ENCODE results near the gene SLBP. TPM values are rescaled to one million over a fixed set of nuclear protein-coding genes. Genes with fewer than 3 reads are reported as not detected.

SLBP gene
- total RNA-seq, 1 donor from 2014 or later = 23.5 TPM

- Histone ChIP-seq H3K9ac (ENCODE audit: low read depth in 1 of 3, low read length in 3 of 3) (no peak overlapping the region), H3K9me3 (ENCODE audit: control insufficient read depth in 3 of 3, low read length in 3 of 3) (no peaks in the 10 kb centered on the region), H3K4me1 (ENCODE audit: control insufficient read depth in 3 of 3, insufficient read depth in 3 of 3, low read length in 3 of 3) (peaks cover 13 to 27% (median 18%) of the 10 kb centered on the region in 3 donors), H3K4me3 (ENCODE audit: low read length in 3 of 3) (no peak overlapping the region), H3K27ac (ENCODE audit: low read depth, low read length) (no peak overlapping the region), H3K36me3 (ENCODE audit: control insufficient read depth in 3 of 3, insufficient read depth in 3 of 3, low read length in 3 of 3) (peaks cover 12 to 34% (median 13%) of the 10 kb centered on the region in 3 donors), H3K27me3 (ENCODE audit: control insufficient read depth in 3 of 3, insufficient read depth in 3 of 3, low read length in 3 of 3) (no peaks in the 10 kb centered on the region)
Measured at GRCh38 chr4:1730532-1731135, 18.5 kb upstream of the SLBP start.

- no peaks in the 10 kb centered on the region for H3K9me3 ChIP-seq (ENCODE audit: control insufficient read depth in 3 of 3, low read length in 3 of 3)
- H3K27me3 ChIP-seq (ENCODE audit: control insufficient read depth in 3 of 3, insufficient read depth in 3 of 3, low read length in 3 of 3) = no peaks in the 10 kb centered on the region
- H3K27ac ChIP-seq (ENCODE audit: low read depth, low read length) = no peak overlapping the region
- peak overlapping the region in 2 of 3 donors; percentile 40 to 57 for H3K9ac ChIP-seq (ENCODE audit: low read depth in 1 of 3, low read length in 3 of 3)
- H3K36me3 ChIP-seq (ENCODE audit: control insufficient read depth in 3 of 3, insufficient read depth in 3 of 3, low read length in 3 of 3) = peaks cover 10 to 39% (median 12%) of the 10 kb centered on the region in 3 donors
- peak overlapping the region in 1 of 3 donors; percentile 41 for H3K4me3 ChIP-seq (ENCODE audit: low read length in 3 of 3)
- peaks cover 13 to 27% (median 18%) of the 10 kb centered on the region in 3 donors for H3K4me1 ChIP-seq (ENCODE audit: control insufficient read depth in 3 of 3, insufficient read depth in 3 of 3, low read length in 3 of 3)
Measured at GRCh38 chr4:1728061-1728980, 16.2 kb upstream of the SLBP start.

GRCh38 chr4:1727117-1728031 is 15.3 kb upstream of the SLBP start:
- peak overlapping the region in 1 of 3 donors; percentile 41 for H3K4me3 ChIP-seq (ENCODE audit: low read length in 3 of 3)
- no peak overlapping the region for H3K27ac ChIP-seq (ENCODE audit: low read depth, low read length)
- H3K36me3 ChIP-seq (ENCODE audit: control insufficient read depth in 3 of 3, insufficient read depth in 3 of 3, low read length in 3 of 3) = peaks cover 7 to 35% (median 8%) of the 10 kb centered on the region in 3 donors

GRCh38 chr4:1726146-1726934 is 14.2 kb upstream of the SLBP start:
- H3K9ac ChIP-seq (ENCODE audit: low read depth in 1 of 3, low read length in 3 of 3) = peak overlapping the region in 1 of 3 donors; percentile 16
- no peaks in the 10 kb centered on the region for H3K27me3 ChIP-seq (ENCODE audit: control insufficient read depth in 3 of 3, insufficient read depth in 3 of 3, low read length in 3 of 3)
- H3K27ac ChIP-seq (ENCODE audit: low read depth, low read length) = no peak overlapping the region
- H3K36me3 ChIP-seq (ENCODE audit: control insufficient read depth in 3 of 3, insufficient read depth in 3 of 3, low read length in 3 of 3) = peaks cover 6 to 30% (median 6%) of the 10 kb centered on the region in 3 donors
- H3K9me3 ChIP-seq (ENCODE audit: control insufficient read depth in 3 of 3, low read length in 3 of 3) = no peaks in the 10 kb centered on the region
- peaks cover 22 to 39% (median 29%) of the 10 kb centered on the region in 3 donors for H3K4me1 ChIP-seq (ENCODE audit: control insufficient read depth in 3 of 3, insufficient read depth in 3 of 3, low read length in 3 of 3)
- H3K4me3 ChIP-seq (ENCODE audit: low read length in 3 of 3) = no peak overlapping the region

More at GRCh38 chr4:1727117-1728031, 15.3 kb upstream of the SLBP start:
- no peaks in the 10 kb centered on the region for H3K27me3 ChIP-seq (ENCODE audit: control insufficient read depth in 3 of 3, insufficient read depth in 3 of 3, low read length in 3 of 3)
- H3K9me3 ChIP-seq (ENCODE audit: control insufficient read depth in 3 of 3, low read length in 3 of 3) = no peaks in the 10 kb centered on the region
- peak overlapping the region in 1 of 3 donors; percentile 40 for H3K9ac ChIP-seq (ENCODE audit: low read depth in 1 of 3, low read length in 3 of 3)
- H3K4me1 ChIP-seq (ENCODE audit: control insufficient read depth in 3 of 3, insufficient read depth in 3 of 3, low read length in 3 of 3) = peaks cover 14 to 31% (median 22%) of the 10 kb centered on the region in 3 donors

GRCh38 chr4:1725521-1725920 is 13.4 kb upstream of the SLBP start:
- Histone ChIP-seq H3K4me1 (ENCODE audit: control insufficient read depth in 3 of 3, insufficient read depth in 3 of 3, low read length in 3 of 3) (peaks cover 22 to 40% (median 29%) of the 10 kb centered on the region in 3 donors), H3K9me3 (ENCODE audit: control insufficient read depth in 3 of 3, low read length in 3 of 3) (no peaks in the 10 kb centered on the region), H3K9ac (ENCODE audit: low read depth in 1 of 3, low read length in 3 of 3) (peak overlapping the region in 1 of 3 donors; percentile 16), H3K27ac (ENCODE audit: low read depth, low read length) (no peak overlapping the region), H3K4me3 (ENCODE audit: low read length in 3 of 3) (no peak overlapping the region), H3K36me3 (ENCODE audit: control insufficient read depth in 3 of 3, insufficient read depth in 3 of 3, low read length in 3 of 3) (peaks cover 0 to 23% (median 0%) of the 10 kb centered on the region in 3 donors), H3K27me3 (ENCODE audit: control insufficient read depth in 3 of 3, insufficient read depth in 3 of 3, low read length in 3 of 3) (no peaks in the 10 kb centered on the region)

GRCh38 chr4:1723131-1723801 is 11.1 kb upstream of the SLBP start:
- H3K4me1 ChIP-seq (ENCODE audit: control insufficient read depth in 3 of 3, insufficient read depth in 3 of 3, low read length in 3 of 3) = peaks cover 35 to 50% (median 39%) of the 10 kb centered on the region in 3 donors
- H3K36me3 ChIP-seq (ENCODE audit: control insufficient read depth in 3 of 3, insufficient read depth in 3 of 3, low read length in 3 of 3) = peaks cover under 1 to 18% (median 2%) of the 10 kb centered on the region in 3 donors
- no peak overlapping the region for H3K9ac ChIP-seq (ENCODE audit: low read depth in 1 of 3, low read length in 3 of 3)
- no peaks in the 10 kb centered on the region for H3K9me3 ChIP-seq (ENCODE audit: control insufficient read depth in 3 of 3, low read length in 3 of 3)
- H3K4me3 ChIP-seq (ENCODE audit: low read length in 3 of 3) = no peak overlapping the region
- no peaks in the 10 kb centered on the region for H3K27me3 ChIP-seq (ENCODE audit: control insufficient read depth in 3 of 3, insufficient read depth in 3 of 3, low read length in 3 of 3)
- peak overlapping the region; percentile 26 for H3K27ac ChIP-seq (ENCODE audit: low read depth, low read length)

GRCh38 chr4:1722551-1723118 is 10.5 kb upstream of the SLBP start:
- no peak overlapping the region for H3K4me3 ChIP-seq (ENCODE audit: low read length in 3 of 3)
- no peaks in the 10 kb centered on the region for H3K27me3 ChIP-seq (ENCODE audit: control insufficient read depth in 3 of 3, insufficient read depth in 3 of 3, low read length in 3 of 3)
- H3K36me3 ChIP-seq (ENCODE audit: control insufficient read depth in 3 of 3, insufficient read depth in 3 of 3, low read length in 3 of 3) = peaks cover 6 to 22% (median 7%) of the 10 kb centered on the region in 3 donors
- peaks cover 38 to 53% (median 40%) of the 10 kb centered on the region in 3 donors for H3K4me1 ChIP-seq (ENCODE audit: control insufficient read depth in 3 of 3, insufficient read depth in 3 of 3, low read length in 3 of 3)
- no peaks in the 10 kb centered on the region for H3K9me3 ChIP-seq (ENCODE audit: control insufficient read depth in 3 of 3, low read length in 3 of 3)
- H3K9ac ChIP-seq (ENCODE audit: low read depth in 1 of 3, low read length in 3 of 3) = peak overlapping the region in 1 of 3 donors; percentile 33
- H3K27ac ChIP-seq (ENCODE audit: low read depth, low read length) = peak overlapping the region; percentile 26

- Histone ChIP-seq H3K9ac (ENCODE audit: low read depth in 1 of 3, low read length in 3 of 3) (peak overlapping the region in 1 of 3 donors; percentile 33), H3K4me3 (ENCODE audit: low read length in 3 of 3) (peak overlapping the region in 2 of 3 donors; percentile 45 to 46), H3K27me3 (ENCODE audit: control insufficient read depth in 3 of 3, insufficient read depth in 3 of 3, low read length in 3 of 3) (no peaks in the 10 kb centered on the region), H3K4me1 (ENCODE audit: control insufficient read depth in 3 of 3, insufficient read depth in 3 of 3, low read length in 3 of 3) (peaks cover 38 to 56% (median 38%) of the 10 kb centered on the region in 3 donors), H3K36me3 (ENCODE audit: control insufficient read depth in 3 of 3, insufficient read depth in 3 of 3, low read length in 3 of 3) (peaks cover 9 to 22% (median 13%) of the 10 kb centered on the region in 3 donors), H3K27ac (ENCODE audit: low read depth, low read length) (peak overlapping the region; percentile 26), H3K9me3 (ENCODE audit: control insufficient read depth in 3 of 3, low read length in 3 of 3) (no peaks in the 10 kb centered on the region)
Measured at GRCh38 chr4:1721666-1722550, 9.8 kb upstream of the SLBP start.
